ENCODE measurements around the gene AIG1.
"Not testable (repeated sequence)": the region's sequence is repeated elsewhere in the genome, so short reads cannot be mapped to it uniquely, and the experiment has no call there.

AIG1 gene

GRCh38 chr6:143243786-143244185 lies 183.1 kb downstream of the AIG1 start:
- no peak for DNase-seq

GRCh38 chr6:143245656-143246055 lies 185.0 kb downstream of the AIG1 start:
- no peak for DNase-seq

GRCh38 chr6:143246166-143246775 lies 185.6 kb downstream of the AIG1 start:
- not testable (repeated sequence) for DNase-seq

GRCh38 chr6:143247586-143247985 lies 186.9 kb downstream of the AIG1 start:
- DNase-seq: no peak

- DNase-seq: no peak
Measured at GRCh38 chr6:143248359-143248758, 187.7 kb downstream of the AIG1 start.

GRCh38 chr6:143251288-143251687 lies 190.6 kb downstream of the AIG1 start:
- no peak for DNase-seq

GRCh38 chr6:143252961-143253360 lies 192.3 kb downstream of the AIG1 start:
- no peak for DNase-seq

- no peak for DNase-seq
Measured at GRCh38 chr6:143253586-143253985, 192.9 kb downstream of the AIG1 start.

GRCh38 chr6:143258945-143259344 lies 198.3 kb downstream of the AIG1 start:
- no peak for DNase-seq

GRCh38 chr6:143260857-143261256 lies 200.2 kb downstream of the AIG1 start:
- DNase-seq: no peak

- no peak for DNase-seq
Measured at GRCh38 chr6:143261899-143262436, 201.3 kb downstream of the AIG1 start.

- DNase-seq: no peak
Measured at GRCh38 chr6:143262859-143263258, 202.2 kb downstream of the AIG1 start.

- no peak for DNase-seq
Measured at GRCh38 chr6:143264379-143264778, 203.7 kb downstream of the AIG1 start.

- DNase-seq: no peak
Measured at GRCh38 chr6:143264986-143265764, 204.5 kb downstream of the AIG1 start.

- DNase-seq: no peak
Measured at GRCh38 chr6:143267760-143268159, 207.1 kb downstream of the AIG1 start.

GRCh38 chr6:143268439-143268838 lies 207.8 kb downstream of the AIG1 start:
- no peak for DNase-seq

GRCh38 chr6:143270026-143270425 lies 209.3 kb downstream of the AIG1 start:
- no peak for DNase-seq

- DNase-seq: no peak
Measured at GRCh38 chr6:143271024-143271423, 210.3 kb downstream of the AIG1 start.

- DNase-seq: no peak
Measured at GRCh38 chr6:143276436-143276835, 215.7 kb downstream of the AIG1 start.

GRCh38 chr6:143279385-143279784 lies 218.7 kb downstream of the AIG1 start:
- DNase-seq: no peak

- no peak for DNase-seq
Measured at GRCh38 chr6:143283887-143284645, 223.4 kb downstream of the AIG1 start.

GRCh38 chr6:143286251-143286795 lies 225.6 kb downstream of the AIG1 start:
- no peak for DNase-seq

GRCh38 chr6:143288923-143289322 lies 228.2 kb downstream of the AIG1 start:
- no peak for DNase-seq
